K562 (cell line): ENCODE results near the gene IRAK3.

Source experiments
- ATF7 ChIP-seq: fragments of 450-650 bp; IDR thresholded peaks from 2 replicates; pipeline ENCODE4 v1.7.1; 2014; ENCODE audit warnings: mild to moderate bottlenecking, moderate library complexity
- MYNN ChIP-seq, 2 experiments: sonication (generic); formaldehyde crosslinking in 1 of 2; IDR thresholded peaks; 2 replicates each; pipeline versions ENCODE4 v1.5.0 to v1.6.1; 2016 to 2020; ENCODE audit warnings: antibody characterized with exemption in 1 of 2, missing genetic modification reagents in 1 of 2
- POLR2AphosphoS5 ChIP-seq: IDR thresholded peaks from 2 replicates; pipeline ENCODE4 v1.6.1; 2011; ENCODE audit warnings: mild to moderate bottlenecking, low read depth, low read length, moderate library complexity; ENCODE audit not compliant: control insufficient read depth, insufficient read depth
- ZNF561 ChIP-seq: fragments of 450-650 bp; formaldehyde crosslinking; conservative IDR thresholded peaks from 2 replicates; pipeline ENCODE4 v1.4.0; 2020; ENCODE audit warnings: mild to moderate bottlenecking, moderate library complexity
- ZZZ3 ChIP-seq: fragments of 450-650 bp; IDR thresholded peaks from 2 replicates; pipeline ENCODE4 v1.6.1; 2016; ENCODE audit warnings: antibody characterized with exemption, mild to moderate bottlenecking, moderate library complexity
- TF ChIP-seq, protein P1 (sequence below): fragments of 450-650 bp; IDR thresholded peaks from 2 replicates; pipeline ENCODE4 v1.6.1; 2016; ENCODE audit warnings: low read depth
- TF ChIP-seq, protein P2 (sequence below): fragments of 250-450 bp; sonication (Bioruptor Pico); IDR thresholded peaks from 2 replicates; pipeline ENCODE4 v1.5.0; 2022; ENCODE audit warnings: mild to moderate bottlenecking

GRCh38 chr12:66258011-66258410 is 69.0 kb downstream of the IRAK3 start:
- TF ChIP-seq, protein P1, sequence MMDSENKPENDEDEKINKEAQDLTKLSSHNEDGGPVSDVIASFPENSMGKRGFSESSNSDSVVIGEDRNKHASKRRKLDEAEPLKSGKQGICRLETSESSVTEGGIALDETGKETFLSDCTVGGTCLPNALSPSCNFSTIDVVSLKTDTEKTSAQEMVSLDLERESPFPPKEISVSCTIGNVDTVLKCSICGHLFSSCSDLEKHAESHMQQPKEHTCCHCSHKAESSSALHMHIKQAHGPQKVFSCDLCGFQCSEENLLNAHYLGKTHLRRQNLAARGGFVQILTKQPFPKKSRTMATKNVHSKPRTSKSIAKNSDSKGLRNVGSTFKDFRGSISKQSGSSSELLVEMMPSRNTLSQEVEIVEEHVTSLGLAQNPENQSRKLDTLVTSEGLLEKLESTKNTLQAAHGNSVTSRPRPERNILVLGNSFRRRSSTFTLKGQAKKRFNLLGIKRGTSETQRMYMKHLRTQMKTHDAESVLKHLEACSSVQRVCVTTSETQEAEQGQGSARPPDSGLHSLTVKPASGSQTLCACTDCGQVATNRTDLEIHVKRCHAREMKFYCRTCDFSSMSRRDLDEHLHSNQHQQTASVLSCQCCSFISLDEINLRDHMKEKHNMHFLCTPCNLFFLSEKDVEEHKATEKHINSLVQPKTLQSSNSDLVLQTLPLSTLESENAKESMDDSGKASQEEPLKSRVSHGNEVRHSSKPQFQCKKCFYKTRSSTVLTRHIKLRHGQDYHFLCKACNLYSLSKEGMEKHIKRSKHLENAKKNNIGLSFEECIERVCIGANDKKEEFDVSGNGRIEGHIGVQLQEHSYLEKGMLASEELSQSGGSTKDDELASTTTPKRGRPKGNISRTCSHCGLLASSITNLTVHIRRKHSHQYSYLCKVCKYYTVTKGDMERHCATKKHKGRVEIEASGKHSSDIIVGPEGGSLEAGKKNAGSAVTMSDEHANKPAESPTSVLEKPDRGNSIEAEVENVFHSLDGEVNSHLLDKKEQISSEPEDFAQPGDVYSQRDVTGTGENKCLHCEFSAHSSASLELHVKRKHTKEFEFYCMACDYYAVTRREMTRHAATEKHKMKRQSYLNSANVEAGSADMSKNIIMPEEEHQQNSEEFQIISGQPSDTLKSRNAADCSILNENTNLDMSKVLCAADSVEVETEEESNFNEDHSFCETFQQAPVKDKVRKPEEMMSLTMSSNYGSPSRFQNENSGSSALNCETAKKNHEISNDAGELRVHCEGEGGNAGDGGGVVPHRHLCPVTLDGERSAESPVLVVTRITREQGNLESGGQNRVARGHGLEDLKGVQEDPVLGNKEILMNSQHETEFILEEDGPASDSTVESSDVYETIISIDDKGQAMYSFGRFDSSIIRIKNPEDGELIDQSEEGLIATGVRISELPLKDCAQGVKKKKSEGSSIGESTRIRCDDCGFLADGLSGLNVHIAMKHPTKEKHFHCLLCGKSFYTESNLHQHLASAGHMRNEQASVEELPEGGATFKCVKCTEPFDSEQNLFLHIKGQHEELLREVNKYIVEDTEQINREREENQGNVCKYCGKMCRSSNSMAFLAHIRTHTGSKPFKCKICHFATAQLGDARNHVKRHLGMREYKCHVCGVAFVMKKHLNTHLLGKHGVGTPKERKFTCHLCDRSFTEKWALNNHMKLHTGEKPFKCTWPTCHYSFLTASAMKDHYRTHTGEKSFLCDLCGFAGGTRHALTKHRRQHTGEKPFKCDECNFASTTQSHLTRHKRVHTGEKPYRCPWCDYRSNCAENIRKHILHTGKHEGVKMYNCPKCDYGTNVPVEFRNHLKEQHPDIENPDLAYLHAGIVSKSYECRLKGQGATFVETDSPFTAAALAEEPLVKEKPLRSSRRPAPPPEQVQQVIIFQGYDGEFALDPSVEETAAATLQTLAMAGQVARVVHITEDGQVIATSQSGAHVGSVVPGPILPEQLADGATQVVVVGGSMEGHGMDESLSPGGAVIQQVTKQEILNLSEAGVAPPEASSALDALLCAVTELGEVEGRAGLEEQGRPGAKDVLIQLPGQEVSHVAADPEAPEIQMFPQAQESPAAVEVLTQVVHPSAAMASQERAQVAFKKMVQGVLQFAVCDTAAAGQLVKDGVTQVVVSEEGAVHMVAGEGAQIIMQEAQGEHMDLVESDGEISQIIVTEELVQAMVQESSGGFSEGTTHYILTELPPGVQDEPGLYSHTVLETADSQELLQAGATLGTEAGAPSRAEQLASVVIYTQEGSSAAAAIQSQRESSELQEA, result no peak
- TF ChIP-seq POLR2AphosphoS5 (no peak), MYNN (IDR thresholded peaks at IDR 0.05) (no peak), MYNN (CRISPR knock-in tag; IDR thresholded peaks at IDR 0.05) (no peak), ZZZ3 (no peak), ZNF561 (CRISPR knock-in tag) (no peak), ATF7 (no peak)
- TF ChIP-seq, protein P2, sequence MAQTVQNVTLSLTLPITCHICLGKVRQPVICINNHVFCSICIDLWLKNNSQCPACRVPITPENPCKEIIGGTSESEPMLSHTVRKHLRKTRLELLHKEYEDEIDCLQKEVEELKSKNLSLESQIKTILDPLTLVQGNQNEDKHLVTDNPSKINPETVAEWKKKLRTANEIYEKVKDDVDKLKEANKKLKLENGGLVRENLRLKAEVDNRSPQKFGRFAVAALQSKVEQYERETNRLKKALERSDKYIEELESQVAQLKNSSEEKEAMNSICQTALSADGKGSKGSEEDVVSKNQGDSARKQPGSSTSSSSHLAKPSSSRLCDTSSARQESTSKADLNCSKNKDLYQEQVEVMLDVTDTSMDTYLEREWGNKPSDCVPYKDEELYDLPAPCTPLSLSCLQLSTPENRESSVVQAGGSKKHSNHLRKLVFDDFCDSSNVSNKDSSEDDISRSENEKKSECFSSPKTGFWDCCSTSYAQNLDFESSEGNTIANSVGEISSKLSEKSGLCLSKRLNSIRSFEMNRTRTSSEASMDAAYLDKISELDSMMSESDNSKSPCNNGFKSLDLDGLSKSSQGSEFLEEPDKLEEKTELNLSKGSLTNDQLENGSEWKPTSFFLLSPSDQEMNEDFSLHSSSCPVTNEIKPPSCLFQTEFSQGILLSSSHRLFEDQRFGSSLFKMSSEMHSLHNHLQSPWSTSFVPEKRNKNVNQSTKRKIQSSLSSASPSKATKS (CRISPR knock-in tag), result no peak
